Epithelial cell of proximal tubule (primary cell): Measurements from ENCODE around the gene SH3PXD2A. TPM values are rescaled to one million over a fixed set of nuclear protein-coding genes. Genes with fewer than 3 reads are reported as not detected.
"Not testable (repeated sequence)": the region's sequence is repeated elsewhere in the genome, so short reads cannot be mapped to it uniquely, and the experiment has no call there.

ENCODE experiments used
- DNase-seq: peaks from one replicate; pipeline ENCODE4 v3.0.0-alpha.2; 2011; ENCODE audit warnings: low read depth
- H3K4me3 ChIP-seq: 2 replicates; pipeline ENCODE4 v1.5.1; 2011; ENCODE audit warnings: low read depth, mild to moderate bottlenecking, low read length
- CTCF ChIP-seq: conservative IDR thresholded peaks from 2 replicates; pipeline ENCODE4 v1.5.1; 2012; ENCODE audit warnings: low read depth, mild to moderate bottlenecking, low read length
- total RNA-seq: library from RNA; depleted of rRNA; stranded (reverse); fragments of >200 nt; gene quantifications from 2 replicates; pipeline ENCODE4 v1.2.3, GENCODE V29; 2015

SH3PXD2A gene
- total RNA-seq, 1 donor from 2014 or later, result 5.8 TPM

GRCh38 chr10:103762162-103762561 is 93.2 kb downstream of the SH3PXD2A start:
- DNase-seq, result no peak
- no peak for TF ChIP-seq CTCF

GRCh38 chr10:103761075-103761920 is 94.1 kb downstream of the SH3PXD2A start:
- H3K4me3 ChIP-seq, result no peak overlapping the region
- TF ChIP-seq CTCF, result no peak
- no peak for DNase-seq

More at GRCh38 chr10:103762162-103762561, 93.2 kb downstream of the SH3PXD2A start:
- H3K4me3 ChIP-seq, result no peak overlapping the region

- not testable (repeated sequence) for H3K4me3 ChIP-seq, DNase-seq
Observed at GRCh38 chr10:103760233-103760632, 95.1 kb downstream of the SH3PXD2A start.

GRCh38 chr10:103759100-103759781 is 96.1 kb downstream of the SH3PXD2A start:
- no peak for TF ChIP-seq CTCF
- no peak for DNase-seq
- no peak overlapping the region for H3K4me3 ChIP-seq

GRCh38 chr10:103758294-103758681 is 97.1 kb downstream of the SH3PXD2A start:
- no peak for DNase-seq
- no peak for TF ChIP-seq CTCF
- H3K4me3 ChIP-seq, result no peak overlapping the region

GRCh38 chr10:103757531-103758293 is 97.7 kb downstream of the SH3PXD2A start:
- no peak overlapping the region for H3K4me3 ChIP-seq
- no peak for TF ChIP-seq CTCF
- DNase-seq, result no peak

- H3K4me3 ChIP-seq, result no peak overlapping the region
- DNase-seq, result no peak
- no peak for TF ChIP-seq CTCF
Observed at GRCh38 chr10:103756277-103756869, 99.0 kb downstream of the SH3PXD2A start.
